ENCODE results near the gene SELENOV. TPM values are rescaled to one million over a fixed set of nuclear protein-coding genes. Genes with fewer than 3 reads are reported as not detected.

SELENOV gene
- total and polyA plus RNA-seq, 12 donors = not detected

DNA sequence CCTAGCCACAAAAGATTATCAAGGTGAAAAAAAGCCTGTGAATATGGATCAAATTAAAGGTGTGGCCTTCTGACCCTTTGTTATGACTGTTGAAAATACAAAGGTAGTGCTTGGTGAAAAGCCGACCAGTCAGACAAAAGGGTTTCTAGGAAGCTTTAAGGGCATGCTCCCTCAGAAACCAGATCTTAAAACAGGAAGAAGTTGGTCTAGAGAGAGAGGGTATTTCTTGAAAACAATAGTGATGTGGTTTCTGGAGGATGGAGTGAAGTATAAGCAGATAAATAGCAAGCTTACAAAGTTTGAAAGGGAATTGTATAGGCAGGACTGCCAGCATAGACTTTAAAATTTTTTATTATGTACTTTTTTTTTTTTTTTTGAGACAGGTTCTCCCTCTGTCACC lies 30.0 kb downstream of the SELENOV start:
- WGBS, 4 donors = 48 to 63% (median 60%) methylated on average over 1 of the region's 1 CpG
- H3K4me3 ChIP-seq = no peak overlapping the region
- H3K4me1 ChIP-seq (replicated peaks in 1 of 2) = peaks cover 0 to 4% of the 10 kb centered on the region in 2 donors
- H3K9me3 ChIP-seq (replicated peaks in 1 of 3) = no peaks in the 10 kb centered on the region
- intact Hi-C loops (cut with DNase I) = no loop called here
- no peaks in the 10 kb centered on the region for H3K36me3 ChIP-seq (replicated peaks in 1 of 2)
- no peaks in the 10 kb centered on the region for H3K27me3 ChIP-seq
- TF ChIP-seq, protein P1, sequence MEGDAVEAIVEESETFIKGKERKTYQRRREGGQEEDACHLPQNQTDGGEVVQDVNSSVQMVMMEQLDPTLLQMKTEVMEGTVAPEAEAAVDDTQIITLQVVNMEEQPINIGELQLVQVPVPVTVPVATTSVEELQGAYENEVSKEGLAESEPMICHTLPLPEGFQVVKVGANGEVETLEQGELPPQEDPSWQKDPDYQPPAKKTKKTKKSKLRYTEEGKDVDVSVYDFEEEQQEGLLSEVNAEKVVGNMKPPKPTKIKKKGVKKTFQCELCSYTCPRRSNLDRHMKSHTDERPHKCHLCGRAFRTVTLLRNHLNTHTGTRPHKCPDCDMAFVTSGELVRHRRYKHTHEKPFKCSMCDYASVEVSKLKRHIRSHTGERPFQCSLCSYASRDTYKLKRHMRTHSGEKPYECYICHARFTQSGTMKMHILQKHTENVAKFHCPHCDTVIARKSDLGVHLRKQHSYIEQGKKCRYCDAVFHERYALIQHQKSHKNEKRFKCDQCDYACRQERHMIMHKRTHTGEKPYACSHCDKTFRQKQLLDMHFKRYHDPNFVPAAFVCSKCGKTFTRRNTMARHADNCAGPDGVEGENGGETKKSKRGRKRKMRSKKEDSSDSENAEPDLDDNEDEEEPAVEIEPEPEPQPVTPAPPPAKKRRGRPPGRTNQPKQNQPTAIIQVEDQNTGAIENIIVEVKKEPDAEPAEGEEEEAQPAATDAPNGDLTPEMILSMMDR (IDR thresholded peaks at IDR 0.05) = no peak
- TF ChIP-seq POLR2A (IDR thresholded peaks at IDR 0.05) = no peak
- DNase-seq = no peak
- no peak overlapping the region for H3K27ac ChIP-seq

DNA sequence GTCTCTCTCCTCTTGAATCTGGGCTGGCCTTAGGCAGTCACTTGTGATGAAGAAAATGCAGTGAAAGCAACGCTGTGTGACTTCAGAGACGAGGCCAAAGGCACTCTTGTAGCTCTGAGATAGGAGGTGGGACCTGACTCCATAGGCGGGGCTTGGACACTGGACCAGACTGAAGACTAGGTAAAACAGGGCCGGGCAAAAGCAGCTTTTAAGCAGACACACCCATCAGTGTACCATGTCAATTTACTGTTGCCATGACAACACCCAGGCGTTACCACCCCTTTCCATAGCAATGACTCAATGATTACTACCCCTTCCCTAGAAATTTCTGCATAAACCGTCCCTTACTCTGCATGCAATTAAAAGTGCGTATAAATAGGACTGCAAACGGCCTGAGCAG lies 31.7 kb downstream of the SELENOV start:
- H3K36me3 ChIP-seq (replicated peaks in 1 of 2) = no peaks in the 10 kb centered on the region
- no peaks in the 10 kb centered on the region for H3K9me3 ChIP-seq (replicated peaks in 1 of 3)
- 54 to 63% (median 61%) methylated on average over 7 to 8 of the region's 8 CpGs for WGBS, 4 donors
- no peaks in the 10 kb centered on the region for H3K4me1 ChIP-seq (replicated peaks in 1 of 2)
- H3K27ac ChIP-seq = no peak overlapping the region
- DNase-seq = no peak
- intact Hi-C loops (cut with DNase I) = no loop called here
- H3K27me3 ChIP-seq = no peaks in the 10 kb centered on the region
- TF ChIP-seq, protein P1 (IDR thresholded peaks at IDR 0.05) = no peak
- TF ChIP-seq POLR2A (IDR thresholded peaks at IDR 0.05) = no peak
- H3K4me3 ChIP-seq = no peak overlapping the region

- 63 to 79% (median 70%) methylated on average over 5 of the region's 5 CpGs for whole genome bisulfite sequencing, 4 donors
- intact Hi-C loops (cut with DNase I) = loop anchor here (2.0 to 5.0 kb wide), 2 partner anchors 122 to 123 kb away; no protein-coding TSS in a partner anchor
- Histone ChIP-seq H3K27ac (no peak overlapping the region), H3K9me3 (replicated peaks in 1 of 3) (no peaks in the 10 kb centered on the region), H3K4me3 (no peak overlapping the region), H3K27me3 (no peaks in the 10 kb centered on the region), H3K4me1 (replicated peaks in 1 of 2) (no peaks in the 10 kb centered on the region), H3K36me3 (replicated peaks in 1 of 2) (no peaks in the 10 kb centered on the region)
- no peak for DNase-seq
- TF ChIP-seq POLR2A (IDR thresholded peaks at IDR 0.05) = no peak
- TF ChIP-seq, protein P1 (IDR thresholded peaks at IDR 0.05) = no peak
Observed at GRCh38 chr19:39550197-39550596, 35.3 kb downstream of the SELENOV start.

- TF ChIP-seq, protein P1 (IDR thresholded peaks at IDR 0.05) = no peak
- no peak for TF ChIP-seq POLR2A (IDR thresholded peaks at IDR 0.05)
- 52 to 71% (median 53%) methylated on average over 5 to 7 of the region's 7 CpGs for WGBS, 4 donors
- intact Hi-C loops (cut with DNase I) = loop anchor here in 1 of 2 donors (5.0 kb wide), 1 partner anchor 119 kb away; no protein-coding TSS in a partner anchor
Observed at GRCh38 chr19:39553082-39553652, 38.2 kb downstream of the SELENOV start.

More at GRCh38 chr19:39553082-39553652, 38.2 kb downstream of the SELENOV start:
- no peak for DNase-seq
- no peaks in the 10 kb centered on the region for H3K4me1 ChIP-seq (replicated peaks in 1 of 2)
- no peaks in the 10 kb centered on the region for H3K9me3 ChIP-seq (replicated peaks in 1 of 3)
- H3K27me3 ChIP-seq = no peaks in the 10 kb centered on the region
- H3K27ac ChIP-seq = no peak overlapping the region
- no peak overlapping the region for H3K4me3 ChIP-seq
- H3K36me3 ChIP-seq (replicated peaks in 1 of 2) = no peaks in the 10 kb centered on the region
